B cell (primary cell): Measurements from ENCODE around the gene MRTFA. TPM values are rescaled to one million over a fixed set of nuclear protein-coding genes. Genes with fewer than 3 reads are reported as not detected.

Source experiments
- ATAC-seq: fragments of 200-7000 bp; cut with Tn5 transposase; one replicate; pipeline ENCODE4 v1.10.0; 2021; ENCODE audit warnings: low read depth, mild to moderate bottlenecking, moderate number of reproducible peaks, moderate library complexity
- CTCF ChIA-PET: fragments of 350-600 bp; sonication (Branson Sonifier 250); formaldehyde crosslinking; loops from one replicate; lab custom pipeline; 2021; ENCODE audit warnings: antibody characterized with exemption, inconsistent platforms; lab: Charles Lee
- POLR2A ChIA-PET: fragments of 350-600 bp; sonication (Branson Sonifier 250); formaldehyde crosslinking; loops from one replicate; lab custom pipeline; 2021; ENCODE audit warnings: antibody characterized with exemption; lab: Charles Lee
- DNase-seq: peaks from one replicate; pipeline ENCODE4 v3.0.0; 2013
- H2AFZ ChIP-seq: 2 replicates; pipeline ENCODE4 v1.6.1; 2012; ENCODE audit warnings: mild to moderate bottlenecking, low read depth, low read length; ENCODE audit not compliant: insufficient read depth, poor library complexity, severe bottlenecking
- H3K27ac ChIP-seq, 2 donors: 1 replicate in 1 of 2; 2 replicates in 1 of 2; pipeline ENCODE4 v1.5.1; 2012 to 2013; ENCODE audit warnings: low read length in 2 of 2, mild to moderate bottlenecking in 2 of 2, moderate library complexity in 1 of 2
- H3K27me3 ChIP-seq, 4 experiments: fragments of 200-600 bp in 1 of 4; sonication (generic) in 1 of 4; replicated peaks in 1 of 4; 1 replicate in 2 of 4; 2 replicates in 2 of 4; pipeline versions ENCODE4 v1.6.1 to v1.7.0; 2013 to 2016; ENCODE audit warnings: low read length in 3 of 4, mild to moderate bottlenecking in 2 of 4, mixed read lengths in 1 of 4, moderate library complexity in 1 of 4; ENCODE audit not compliant: insufficient read depth in 4 of 4, control insufficient read depth in 3 of 4; ENCODE audit errors: control extremely low read depth in 1 of 4
- H3K36me3 ChIP-seq, 2 experiments: replicated peaks in 1 of 2; 1 replicate in 1 of 2; 2 replicates in 1 of 2; pipeline versions ENCODE4 v1.6.1 to v1.7.1; 2013; ENCODE audit warnings: low read length in 1 of 2; ENCODE audit not compliant: insufficient read depth in 2 of 2, control insufficient read depth in 1 of 2; ENCODE audit errors: control extremely low read depth in 1 of 2, extremely low read depth in 1 of 2
- H3K4me1 ChIP-seq, 2 donors: fragments of 200-600 bp in 1 of 2; sonication (generic) in 1 of 2; 1 replicate in 1 of 2; 2 replicates in 1 of 2; pipeline versions ENCODE4 v1.5.1 to v1.6.1; 2013 to 2017; ENCODE audit warnings: low read length in 2 of 2; ENCODE audit not compliant: control insufficient read depth in 2 of 2, insufficient read depth in 2 of 2
- H3K4me2 ChIP-seq: replicated peaks from 2 replicates; pipeline ENCODE3; 2012; ENCODE audit warnings: mild to moderate bottlenecking, low read depth, low read length; ENCODE audit not compliant: poor library complexity, severe bottlenecking
- H3K4me3 ChIP-seq, 5 experiments: fragments of 200-600 bp in 1 of 5; sonication (generic) in 1 of 5; 1 replicate in 3 of 5; 2 replicates in 2 of 5; pipeline versions ENCODE4 v1.5.1 to v1.7.0; 2011 to 2016; ENCODE audit warnings: low read length in 4 of 5, mild to moderate bottlenecking in 4 of 5, low read depth in 2 of 5, control low read depth in 1 of 5, moderate library complexity in 1 of 5; ENCODE audit not compliant: insufficient read depth in 1 of 5; ENCODE audit errors: control extremely low read depth in 1 of 5, extremely low read depth in 1 of 5
- H3K79me2 ChIP-seq: fragments of 200-600 bp; sonication (generic); one replicate; pipeline ENCODE4 v1.6.0; 2016; ENCODE audit warnings: low read length; ENCODE audit not compliant: control insufficient read depth, insufficient read depth
- H3K9ac ChIP-seq: fragments of 200-600 bp; sonication (generic); 2 replicates; pipeline ENCODE4 v1.6.1; 2017; ENCODE audit warnings: mild to moderate bottlenecking, low read length, moderate library complexity
- H3K9me3 ChIP-seq, 3 donors: one replicate each; pipeline versions ENCODE4 v1.6.1 to v1.7.1; 2013; ENCODE audit warnings: low read length in 2 of 3; ENCODE audit not compliant: control insufficient read depth in 2 of 3, insufficient read depth in 1 of 3; ENCODE audit errors: control extremely low read depth in 1 of 3
- H4K20me1 ChIP-seq: 2 replicates; pipeline ENCODE4 v1.6.0; 2012; ENCODE audit warnings: mild to moderate bottlenecking, low read length; ENCODE audit not compliant: insufficient read depth, control insufficient read depth, poor library complexity, severe bottlenecking
- H3K27ac Mint-ChIP-seq: one replicate; pipeline ENCODE4 v1.8.0; 2021; ENCODE audit warnings: mixed read lengths
- H3K27me3 Mint-ChIP-seq: one replicate; pipeline ENCODE4 v1.8.0; 2021; ENCODE audit warnings: mixed read lengths
- H3K4me1 Mint-ChIP-seq: one replicate; pipeline ENCODE4 v1.8.0; 2021; ENCODE audit warnings: mixed read lengths
- H3K4me3 Mint-ChIP-seq: one replicate; pipeline ENCODE4 v1.8.0; 2021; ENCODE audit warnings: mixed read lengths
- H3K9me3 Mint-ChIP-seq: one replicate; pipeline ENCODE4 v1.8.0; 2022; ENCODE audit warnings: mixed read lengths; ENCODE audit not compliant: insufficient read depth
- CTCF ChIP-seq: fragments of 200-600 bp; IDR thresholded peaks from one replicate; pipeline ENCODE4 v1.8.0; 2022; ENCODE audit warnings: antibody characterized with exemption, mild to moderate bottlenecking
- EZH2 ChIP-seq: IDR thresholded peaks from 2 replicates; pipeline ENCODE4 v1.6.1; 2012; ENCODE audit warnings: borderline replicate concordance, low read depth, mild to moderate bottlenecking, moderate library complexity, low read length; ENCODE audit not compliant: insufficient read depth, poor library complexity, severe bottlenecking
- WGBS: methylation state at CpG from one replicate; pipeline ENCODE4 v1.1.5; 2013; ENCODE audit warnings: missing lambda C conversion rate; ENCODE audit not compliant: insufficient coverage; 5-methylcytosine and 5-hydroxymethylcytosine counted together
- intact Hi-C: fragments of 100-400 bp; cut with micrococcal nuclease; formaldehyde crosslinking; loops from one replicate; pipeline ENCODE4 v1.10.0; 2022
- polyA plus RNA-seq: library from polyadenylated mRNA; depleted of rRNA; stranded (reverse); fragments of >200 nt; gene quantifications from 2 replicates; pipeline ENCODE4 v1.2.3, GENCODE V29; 2012
- total RNA-seq, 2 donors: library from RNA; stranded (reverse); fragments of 120-200 nt in 1 of 2; gene quantifications; 1 replicate in 1 of 2; 2 replicates in 1 of 2; pipeline versions ENCODE4 v1.2.3 to v1.2.4, GENCODE V29; 2013 to 2022

The MRTFA gene
- total and polyA plus RNA-seq, 2 donors (not counting 1 experiment from before 2014, with no cell fraction given) = 28.9 to 82.6 TPM

GRCh38 chr22:40542821-40543540 lies 93.5 kb downstream of the MRTFA start:
- ChIA-PET CTCF (interaction anchor here (1.5 kb wide), 1 partner anchor 107 kb away, joined by 5 read pairs; no protein-coding TSS in a partner anchor), POLR2A (no interaction called here)
- ATAC-seq = no peak
- no peak overlapping the region for H3K27ac ChIP-seq
- H2AFZ ChIP-seq = no peak overlapping the region
- H3K4me3 Mint-ChIP-seq = no peak overlapping the region
- H3K9me3 ChIP-seq = no peaks in the 10 kb centered on the region
- H3K4me1 Mint-ChIP-seq = peaks cover 5% of the 10 kb centered on the region
- no peaks in the 10 kb centered on the region for H3K27me3 Mint-ChIP-seq
- TF ChIP-seq EZH2 = no peak
- TF ChIP-seq CTCF = no peak
- H3K4me1 ChIP-seq = no peaks in the 10 kb centered on the region
- no peaks in the 10 kb centered on the region for H3K9me3 Mint-ChIP-seq
- no peak overlapping the region for H3K4me3 ChIP-seq
- intact Hi-C loops = no loop called here
- H3K4me2 ChIP-seq = no peak overlapping the region
- H3K27ac Mint-ChIP-seq = no peak overlapping the region
- no CpG with 5 or more reads among the region's 2 CpGs for WGBS
- H3K79me2 ChIP-seq = peaks cover 35% of the 10 kb centered on the region
- H3K9ac ChIP-seq = no peak overlapping the region
- peaks cover 0 to 8% of the 10 kb centered on the region in 2 experiments for H3K36me3 ChIP-seq
- H3K27me3 ChIP-seq = no peaks in the 10 kb centered on the region
- no peak for DNase-seq
- no peaks in the 10 kb centered on the region for H4K20me1 ChIP-seq

DNA sequence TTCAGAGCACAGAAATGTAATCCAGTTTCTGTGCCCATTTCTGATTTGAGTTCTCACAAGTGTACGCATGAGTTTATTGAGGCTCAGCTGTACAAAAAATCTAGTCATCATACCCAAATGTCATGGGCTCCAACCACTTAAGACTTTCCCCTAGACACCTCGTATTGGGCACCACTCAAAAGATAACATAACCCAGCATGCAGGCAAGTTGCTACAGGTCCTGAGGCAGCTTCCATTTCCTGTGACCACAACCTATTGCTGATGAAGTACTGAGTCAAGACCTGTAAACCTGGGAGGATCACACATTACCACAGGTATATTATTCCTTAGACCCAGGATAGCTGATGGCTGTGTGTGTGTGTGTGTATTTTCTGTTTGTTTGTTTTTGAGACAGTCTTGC lies 95.2 kb downstream of the MRTFA start:
- H3K9ac ChIP-seq = no peak overlapping the region
- Mint-ChIP-seq H3K9me3 (no peaks in the 10 kb centered on the region), H3K4me3 (no peak overlapping the region), H3K27ac (no peak overlapping the region), H3K4me1 (peaks cover 5% of the 10 kb centered on the region), H3K27me3 (no peaks in the 10 kb centered on the region)
- H3K4me3 ChIP-seq = no peak overlapping the region
- ChIA-PET POLR2A (no interaction called here), CTCF (interaction anchor here (0.9 to 1.6 kb wide), 4 partner anchors 17 to 105 kb away, joined by 3 to 5 read pairs (median 4); no protein-coding TSS in a partner anchor)
- no peak for ATAC-seq
- TF ChIP-seq EZH2 (no peak), CTCF (no peak)
- no peak overlapping the region for H3K4me2 ChIP-seq
- no peaks in the 10 kb centered on the region for H3K9me3 ChIP-seq
- no peak overlapping the region for H3K27ac ChIP-seq
- intact Hi-C loops = no loop called here
- no peak overlapping the region for H2AFZ ChIP-seq
- H3K79me2 ChIP-seq = peaks cover 30% of the 10 kb centered on the region
- WGBS = 75% methylated on average over 2 of the region's 2 CpGs
- no peak for DNase-seq
- H3K27me3 ChIP-seq = no peaks in the 10 kb centered on the region
- no peaks in the 10 kb centered on the region for H3K4me1 ChIP-seq
- H4K20me1 ChIP-seq = no peaks in the 10 kb centered on the region
- peaks cover 0 to 4% of the 10 kb centered on the region in 2 experiments for H3K36me3 ChIP-seq
